Bronchial epithelial cell (primary cell): ENCODE results near the gene ZNF415. TPM values are rescaled to one million over a fixed set of nuclear protein-coding genes. Genes with fewer than 3 reads are reported as not detected.
"Not testable (repeated sequence)": the region's sequence is repeated elsewhere in the genome, so short reads cannot be mapped to it uniquely, and the experiment has no call there.

Source experiments
- DNase-seq: peaks from one replicate; pipeline ENCODE4 v3.0.0-alpha.2; 2010; ENCODE audit warnings: low read depth
- FAIRE-seq: peaks from 2 replicates; lab custom pipeline; 2011; peaks lifted over from hg19 to GRCh38; lab: Jason Lieb, UNC
- H3K27me3 ChIP-seq: 2 replicates; pipeline ENCODE4 v1.5.1; 2011; ENCODE audit warnings: low read length; ENCODE audit not compliant: control insufficient read depth, insufficient read depth
- H3K36me3 ChIP-seq: 2 replicates; pipeline ENCODE4 v1.5.1; 2011; ENCODE audit warnings: low read length; ENCODE audit not compliant: control insufficient read depth, insufficient read depth
- H3K4me3 ChIP-seq: 2 replicates; pipeline ENCODE4 v1.5.1; 2011; ENCODE audit warnings: mild to moderate bottlenecking, low read depth, low read length, control low read depth
- CTCF ChIP-seq: IDR thresholded peaks from 2 replicates; pipeline ENCODE4 v1.5.1; 2011; ENCODE audit warnings: mild to moderate bottlenecking, moderate library complexity, low read length, control low read depth, inconsistent platforms; ENCODE audit not compliant: insufficient read depth, severe bottlenecking
- total RNA-seq: library from RNA; depleted of rRNA; stranded (reverse); fragments of >200 nt; gene quantifications from 2 replicates; pipeline ENCODE4 v1.2.1, GENCODE V29; 2014

ZNF415 gene
- total RNA-seq, 1 donor from 2014 or later: 3.2 TPM

GRCh38 chr19:53140351-53140750 is 7.6 kb upstream of the ZNF415 start:
- no peak for TF ChIP-seq CTCF
- FAIRE-seq: no peak
- no peak for DNase-seq

GRCh38 chr19:53136432-53136831 is 3.7 kb upstream of the ZNF415 start:
- DNase-seq (no peak), FAIRE-seq (no peak)
- no peak for TF ChIP-seq CTCF
- Histone ChIP-seq H3K27me3 (no peaks in the 10 kb centered on the region), H3K4me3 (no peak overlapping the region), H3K36me3 (no peaks in the 10 kb centered on the region)

More at GRCh38 chr19:53140351-53140750, 7.6 kb upstream of the ZNF415 start:
- H3K4me3 ChIP-seq: no peak overlapping the region
- no peaks in the 10 kb centered on the region for H3K36me3 ChIP-seq
- no peaks in the 10 kb centered on the region for H3K27me3 ChIP-seq

GRCh38 chr19:53131727-53132126 is 983 bp downstream of the ZNF415 start:
- no peak overlapping the region for H3K4me3 ChIP-seq

GRCh38 chr19:53131085-53131590 is 1.6 kb downstream of the ZNF415 start:
- H3K4me3 ChIP-seq: no peak overlapping the region
- FAIRE-seq (no peak), DNase-seq (no peak)
- H3K27me3 ChIP-seq: no peaks in the 10 kb centered on the region
- TF ChIP-seq CTCF: no peak
- no peaks in the 10 kb centered on the region for H3K36me3 ChIP-seq

More at GRCh38 chr19:53131727-53132126, 983 bp downstream of the ZNF415 start:
- TF ChIP-seq CTCF: no peak
- H3K36me3 ChIP-seq: no peaks in the 10 kb centered on the region
- no peak for FAIRE-seq
- no peaks in the 10 kb centered on the region for H3K27me3 ChIP-seq
- no peak for DNase-seq

- H3K27me3 ChIP-seq: no peaks in the 10 kb centered on the region
- FAIRE-seq (no peak), DNase-seq (peak; percentile 3)
- no peak overlapping the region for H3K4me3 ChIP-seq
- H3K36me3 ChIP-seq: no peaks in the 10 kb centered on the region
- no peak for TF ChIP-seq CTCF
Measured at GRCh38 chr19:53130506-53130905, 2.2 kb downstream of the ZNF415 start.

- not testable (repeated sequence) for FAIRE-seq, H3K4me3 ChIP-seq, H3K36me3 ChIP-seq, DNase-seq, H3K27me3 ChIP-seq
Measured at GRCh38 chr19:53126733-53127526, 5.8 kb downstream of the ZNF415 start.
